8988T (cell line): ENCODE data around the gene ACTN2.
A peak's percentile ranks its signal among the peaks of the same experiment; 100 is the strongest.

Experiments used
- DNase-seq: peaks from one replicate; pipeline ENCODE4 v3.0.0; 2011

The ACTN2 gene

DNA sequence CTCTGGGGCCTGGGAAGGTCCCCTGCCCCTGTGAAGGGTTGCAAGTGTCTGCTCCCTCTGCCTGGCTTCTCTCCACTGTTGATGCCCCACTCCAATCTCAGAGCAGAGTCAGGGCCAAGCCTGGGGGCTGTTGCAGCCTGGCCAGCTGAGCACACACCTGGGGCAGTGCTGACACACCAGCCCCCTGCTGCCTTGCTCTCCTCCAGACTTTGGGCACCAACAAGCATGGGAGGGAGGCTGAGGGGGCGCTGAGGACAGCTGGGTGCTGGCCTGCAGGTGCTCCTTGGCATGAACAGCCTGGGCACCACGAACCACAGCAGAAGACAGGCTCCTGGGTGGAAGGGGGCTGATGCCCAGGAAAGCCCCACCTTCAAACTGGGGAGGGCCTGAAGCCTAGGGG, 99.2 kb downstream of the ACTN2 start:
- no peak for DNase-seq

DNA sequence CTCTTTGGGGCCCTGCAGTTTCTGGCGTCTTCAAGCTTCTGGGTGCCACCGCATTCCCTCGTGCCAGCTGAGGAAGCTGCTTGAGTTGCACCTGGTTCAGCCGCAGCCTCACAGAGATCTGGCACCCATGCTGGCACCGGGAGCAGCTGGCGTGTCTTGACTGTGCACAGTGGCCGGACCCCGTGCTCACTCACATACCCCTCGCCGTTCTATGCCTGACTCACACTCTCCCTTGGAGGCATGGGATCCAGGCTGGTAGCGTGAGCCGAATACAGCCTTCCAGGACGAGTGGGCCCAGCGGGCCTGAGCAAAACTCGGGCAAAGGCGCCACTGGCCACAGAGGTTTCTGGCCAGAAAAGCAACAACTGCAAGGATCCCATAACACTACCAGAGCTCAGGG, 100.2 kb downstream of the ACTN2 start:
- DNase-seq = no peak

DNA sequence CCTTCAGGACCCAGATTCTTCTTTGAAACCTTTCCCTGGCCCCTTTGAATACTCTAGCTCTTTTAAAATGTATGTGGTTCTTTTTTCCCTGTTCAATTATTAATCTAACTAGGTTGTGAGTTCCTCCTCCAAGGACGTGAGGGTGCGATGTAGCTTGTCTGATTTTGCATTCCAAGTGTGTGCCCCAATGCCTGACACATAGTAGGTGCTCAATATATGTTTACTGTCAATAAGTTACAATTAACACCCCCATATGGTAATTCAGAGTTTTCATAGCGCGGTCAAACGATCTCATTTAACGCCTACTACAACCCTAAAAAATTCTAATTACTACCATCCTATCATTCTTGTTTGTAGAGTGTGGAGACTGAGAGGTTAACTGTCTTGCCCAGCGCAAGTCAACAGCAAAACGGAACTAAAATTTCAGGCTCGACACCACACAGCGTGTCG, 108.3 kb downstream of the ACTN2 start:
- DNase-seq = no peak

DNA sequence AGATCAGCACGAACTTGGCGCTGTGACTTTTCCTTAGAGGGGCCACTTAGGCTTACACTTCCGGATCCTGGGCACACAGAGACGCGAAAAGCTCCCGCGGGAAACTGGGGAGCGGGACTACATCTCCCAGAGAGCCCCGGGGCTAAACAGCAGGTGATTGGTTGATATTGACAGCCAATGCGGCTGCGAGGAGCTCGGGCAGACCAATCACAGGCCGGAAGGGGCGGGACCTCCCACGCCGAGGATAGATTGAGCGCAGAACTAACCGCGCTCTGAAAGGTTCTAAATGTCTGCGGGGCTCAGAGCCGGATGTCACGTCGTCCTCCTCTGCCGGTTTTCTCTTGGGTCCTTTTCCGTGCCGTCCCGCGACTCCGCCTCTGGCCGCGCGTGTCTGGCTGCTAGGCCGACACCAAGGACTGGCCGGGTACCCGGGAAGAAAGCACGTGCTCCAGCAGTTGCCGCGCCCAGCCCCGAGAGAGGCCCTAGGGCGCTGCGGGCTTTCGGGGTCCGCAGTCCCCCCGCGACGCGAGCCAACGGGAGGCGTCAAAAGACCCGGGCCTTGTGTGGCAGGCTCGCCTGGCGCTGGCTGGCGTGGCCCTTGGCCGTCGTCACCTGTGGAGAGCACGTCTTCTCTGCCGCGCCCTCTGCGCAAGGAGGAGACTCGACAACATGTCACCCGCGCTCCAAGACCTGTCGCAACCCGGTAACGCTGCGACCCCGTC, 108.9 kb downstream of the ACTN2 start, which contains the start of gene MTR:
MTR (plus strand) TSS at position 258 of the 722 bp plus-strand sequence; CDS start at position 670, 412 bp downstream.
- DNase-seq = peak; percentile 84

GRCh38 chr1:236795757-236796667, 109.7 kb downstream of the ACTN2 start:
- DNase-seq = no peak

DNA sequence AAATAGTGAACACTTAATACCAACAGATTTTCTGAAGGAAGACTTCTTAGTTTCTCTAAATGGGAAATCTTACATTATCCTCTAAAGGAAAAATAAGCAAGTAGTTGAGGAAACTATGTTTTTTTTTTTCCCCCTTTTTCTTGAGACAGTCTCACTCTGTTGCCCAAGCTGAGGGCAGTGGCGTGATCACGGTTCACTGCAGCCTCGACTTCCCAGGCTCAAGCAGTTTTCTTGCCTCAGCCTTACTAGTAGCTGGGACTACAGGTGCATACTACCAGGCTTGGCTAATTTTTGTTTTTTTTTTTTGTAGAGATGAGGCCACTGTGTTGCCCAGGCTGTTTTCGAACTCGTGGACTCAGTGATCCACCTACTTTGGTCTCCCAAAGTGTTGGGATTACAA, 112.7 kb downstream of the ACTN2 start:
- no peak for DNase-seq

DNA sequence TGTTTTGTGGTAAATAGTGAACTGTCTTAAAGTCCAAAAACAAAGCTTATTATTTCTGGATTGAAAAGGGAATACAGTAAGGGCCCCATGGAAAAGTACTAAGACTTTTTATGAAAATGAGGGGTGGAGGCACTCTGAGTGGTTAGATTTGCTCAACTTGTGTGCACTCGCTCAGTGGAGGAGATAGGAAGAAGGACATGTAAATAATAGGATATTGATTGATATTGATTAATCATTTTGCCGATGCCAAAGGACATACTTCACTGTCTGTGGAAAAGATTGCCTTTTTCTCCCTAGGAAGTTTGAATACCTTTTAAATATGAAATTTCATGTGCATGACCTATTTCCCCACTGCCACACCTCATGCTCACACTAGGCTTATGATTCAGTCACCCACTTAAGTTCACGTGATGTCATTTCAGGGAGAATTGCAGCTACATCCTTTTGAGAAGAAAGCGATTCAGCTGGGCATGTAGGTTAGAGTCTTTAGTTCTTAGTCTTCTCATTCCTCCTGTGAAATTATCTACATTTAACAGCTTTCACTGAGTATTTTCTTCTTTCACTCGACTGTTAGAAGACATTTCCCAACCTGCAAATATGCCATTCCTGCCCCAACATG, 113.8 kb downstream of the ACTN2 start:
- DNase-seq = no peak

DNA sequence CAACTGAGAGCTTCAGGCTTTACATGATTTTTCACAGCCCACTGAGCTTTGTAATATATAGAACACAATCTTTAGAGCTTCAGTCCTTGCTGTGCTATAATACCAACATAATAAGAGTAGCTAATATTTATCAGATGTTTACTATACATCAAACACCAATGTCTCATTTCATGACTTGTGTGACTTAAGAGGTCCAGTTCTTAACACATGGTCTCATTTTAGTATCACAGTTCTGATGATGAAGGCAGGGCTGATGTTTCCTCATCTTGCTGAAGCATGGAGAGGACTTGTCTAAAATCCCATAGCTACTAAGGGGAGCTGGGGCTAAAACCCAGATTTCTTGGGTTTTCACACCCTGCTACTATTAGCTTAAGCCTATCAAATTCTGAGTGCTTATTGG, 114.3 kb downstream of the ACTN2 start:
- DNase-seq = no peak

- no peak for DNase-seq
Measured at GRCh38 chr1:236802264-236802663, 116.0 kb downstream of the ACTN2 start.

- no peak for DNase-seq
Measured at GRCh38 chr1:236806634-236807033, 120.3 kb downstream of the ACTN2 start.

GRCh38 chr1:236808005-236808404, 121.7 kb downstream of the ACTN2 start:
- no peak for DNase-seq

GRCh38 chr1:236808564-236809130, 122.3 kb downstream of the ACTN2 start:
- DNase-seq = no peak

- no peak for DNase-seq
Measured at GRCh38 chr1:236809148-236809547, 122.8 kb downstream of the ACTN2 start.

DNA sequence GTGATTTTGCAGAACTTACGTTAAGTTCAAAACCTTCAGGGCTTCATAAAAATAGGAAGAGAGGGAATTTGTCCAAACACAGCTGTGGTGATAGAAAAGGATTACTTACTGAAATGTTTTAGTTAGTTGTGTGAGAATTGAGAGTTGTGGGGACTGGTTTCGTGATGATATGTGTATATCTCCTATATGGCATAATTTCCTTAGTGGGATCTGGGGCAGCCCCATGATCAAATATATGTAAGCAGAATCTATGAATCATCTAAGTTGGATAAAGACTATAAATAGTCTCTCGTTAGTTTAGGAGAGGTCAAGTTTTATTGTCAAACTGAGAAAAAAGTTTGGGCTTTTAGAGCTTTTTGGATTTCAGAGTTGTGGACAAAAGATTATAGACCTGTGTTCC, 123.7 kb downstream of the ACTN2 start:
- no peak for DNase-seq

DNA sequence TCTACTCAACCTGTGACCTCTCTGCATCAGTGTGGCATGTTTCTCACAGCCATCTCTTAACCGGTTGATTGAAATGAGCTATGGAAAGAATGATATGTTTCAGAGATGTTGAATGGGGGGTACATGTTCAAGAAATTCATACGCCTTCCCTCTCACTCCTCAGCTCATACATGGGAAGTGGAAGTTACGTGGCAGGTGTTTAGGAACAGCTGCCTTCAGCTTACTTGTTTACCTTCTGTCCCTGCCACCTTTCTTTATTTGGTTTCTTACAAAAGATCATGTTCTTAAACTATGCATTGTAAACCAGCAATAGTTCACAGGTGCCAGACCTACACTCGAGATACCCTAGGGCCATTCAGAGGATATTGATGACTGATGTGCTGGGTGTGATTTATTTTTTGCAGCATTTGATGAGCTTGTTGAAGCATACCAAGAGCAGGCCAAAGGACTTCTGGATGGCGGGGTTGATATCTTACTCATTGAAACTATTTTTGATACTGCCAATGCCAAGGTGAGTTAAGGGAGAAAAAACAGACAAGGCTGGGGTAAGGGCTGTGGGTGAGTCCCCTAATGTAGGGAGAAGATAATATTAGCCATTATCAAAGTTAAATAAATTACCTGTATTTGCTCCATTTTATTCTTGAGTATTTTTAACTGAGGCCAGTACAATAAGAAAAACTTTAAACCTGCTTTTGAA, 126.2 kb downstream of the ACTN2 start:
- no peak for DNase-seq
